MM.1S (cell line): ENCODE measurements around the gene TOMM40L.
"Not testable (repeated sequence)": the region's sequence is repeated elsewhere in the genome, so short reads cannot be mapped to it uniquely, and the experiment has no call there.

Source experiments
- DNase-seq: peaks from one replicate; pipeline ENCODE4 v3.0.0-alpha.2; 2015
- H2AFZ ChIP-seq: fragments of 300-600 bp; sonication (generic); 2 replicates; pipeline ENCODE4 v1.6.0; 2016; ENCODE audit warnings: antibody characterized with exemption, low read length
- H3F3A ChIP-seq: fragments of 300-600 bp; sonication (generic); 2 replicates; pipeline ENCODE4 v1.6.1; 2016; ENCODE audit warnings: mild to moderate bottlenecking, antibody characterized with exemption, low read length, moderate library complexity, mixed read lengths; ENCODE audit not compliant: insufficient read depth
- H3K27ac ChIP-seq: fragments of 300-600 bp; sonication (generic); 2 replicates; pipeline ENCODE4 v1.5.1; 2016; ENCODE audit warnings: mild to moderate bottlenecking, low read length
- H3K27me3 ChIP-seq: fragments of 300-600 bp; sonication (generic); replicated peaks from 2 replicates; pipeline ENCODE4 v1.6.0; 2016; ENCODE audit warnings: low read length; ENCODE audit not compliant: insufficient read depth
- H3K36me3 ChIP-seq: fragments of 300-600 bp; sonication (generic); replicated peaks from 2 replicates; pipeline ENCODE4 v1.6.1; 2016; ENCODE audit warnings: mild to moderate bottlenecking, low read length, mixed read lengths; ENCODE audit not compliant: insufficient read depth
- H3K4me1 ChIP-seq: fragments of 300-600 bp; sonication (generic); 2 replicates; pipeline ENCODE4 v1.6.1; 2016; ENCODE audit warnings: low read length, mixed read lengths
- H3K4me2 ChIP-seq: fragments of 300-600 bp; sonication (generic); 2 replicates; pipeline ENCODE4 v1.6.0; 2016; ENCODE audit warnings: low read depth, low read length
- H3K4me3 ChIP-seq: fragments of 300-600 bp; sonication (generic); 2 replicates; pipeline ENCODE4 v1.5.1; 2016; ENCODE audit warnings: low read length, mixed read lengths
- H3K79me2 ChIP-seq: fragments of 300-600 bp; sonication (generic); 2 replicates; pipeline ENCODE4 v1.6.1; 2016; ENCODE audit warnings: mixed run types, low read length, mixed read lengths
- H3K9ac ChIP-seq: fragments of 300-600 bp; sonication (generic); 2 replicates; pipeline ENCODE4 v1.6.1; 2016; ENCODE audit warnings: low read length, mixed read lengths
- H3K9me2 ChIP-seq: fragments of 300-600 bp; sonication (generic); replicated peaks from 2 replicates; pipeline ENCODE4 v1.6.1; 2016; ENCODE audit warnings: mild to moderate bottlenecking, low read length, mixed read lengths; ENCODE audit not compliant: insufficient read depth
- H3K9me3 ChIP-seq: fragments of 300-600 bp; sonication (generic); replicated peaks from 2 replicates; pipeline ENCODE4 v1.6.1; 2016; ENCODE audit warnings: mild to moderate bottlenecking, low read length, mixed read lengths; ENCODE audit not compliant: insufficient read depth
- H4K20me1 ChIP-seq: fragments of 300-600 bp; sonication (generic); 2 replicates; pipeline ENCODE4 v1.6.1; 2016; ENCODE audit warnings: mild to moderate bottlenecking, low read length, moderate library complexity, mixed read lengths; ENCODE audit not compliant: insufficient read depth
- EZH2 ChIP-seq: fragments of 300-600 bp; sonication (generic); optimal IDR thresholded peaks from 2 replicates; pipeline ENCODE3; 2017; ENCODE audit warnings: low read depth, mild to moderate bottlenecking, antibody characterized with exemption, low read length, mixed read lengths
- EZH2phosphoT487 ChIP-seq: fragments of 300-600 bp; sonication (generic); IDR thresholded peaks from 2 replicates; pipeline ENCODE4 v1.6.1; 2018; ENCODE audit warnings: antibody characterized with exemption, low read length
- TF ChIP-seq, protein P1 (sequence below): fragments of 300-600 bp; sonication (generic); IDR thresholded peaks from 2 replicates; pipeline ENCODE4 v1.5.1; 2016; ENCODE audit warnings: antibody characterized with exemption, low read length, mixed read lengths

The TOMM40L gene

DNA sequence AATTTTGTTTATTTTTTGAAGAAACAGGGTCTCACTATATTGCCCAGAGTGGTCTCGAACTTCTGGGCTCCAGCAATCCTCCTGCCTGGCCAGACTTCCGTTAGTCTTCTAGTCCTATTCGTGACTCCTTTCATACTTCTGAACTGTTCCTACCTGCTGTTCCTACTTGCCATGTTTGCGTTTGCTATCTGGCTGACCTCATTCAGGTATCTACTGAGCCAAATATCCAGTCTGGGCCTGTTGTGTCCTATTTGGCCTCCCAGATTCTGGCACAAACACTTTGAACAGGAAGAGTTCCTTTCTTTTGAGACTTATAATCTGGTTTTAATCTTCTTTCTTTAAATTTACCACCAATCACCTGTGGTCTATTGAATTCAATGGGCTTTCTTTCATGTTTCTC lies 19.0 kb downstream of the TOMM40L start:
- H3K27me3 ChIP-seq, result no peaks in the 10 kb centered on the region
- no peak for DNase-seq
- H3K4me1 ChIP-seq, result no peaks in the 10 kb centered on the region
- H2AFZ ChIP-seq, result no peak overlapping the region
- TF ChIP-seq EZH2 (no peak), EZH2phosphoT487 (no peak)
- TF ChIP-seq, protein P1, sequence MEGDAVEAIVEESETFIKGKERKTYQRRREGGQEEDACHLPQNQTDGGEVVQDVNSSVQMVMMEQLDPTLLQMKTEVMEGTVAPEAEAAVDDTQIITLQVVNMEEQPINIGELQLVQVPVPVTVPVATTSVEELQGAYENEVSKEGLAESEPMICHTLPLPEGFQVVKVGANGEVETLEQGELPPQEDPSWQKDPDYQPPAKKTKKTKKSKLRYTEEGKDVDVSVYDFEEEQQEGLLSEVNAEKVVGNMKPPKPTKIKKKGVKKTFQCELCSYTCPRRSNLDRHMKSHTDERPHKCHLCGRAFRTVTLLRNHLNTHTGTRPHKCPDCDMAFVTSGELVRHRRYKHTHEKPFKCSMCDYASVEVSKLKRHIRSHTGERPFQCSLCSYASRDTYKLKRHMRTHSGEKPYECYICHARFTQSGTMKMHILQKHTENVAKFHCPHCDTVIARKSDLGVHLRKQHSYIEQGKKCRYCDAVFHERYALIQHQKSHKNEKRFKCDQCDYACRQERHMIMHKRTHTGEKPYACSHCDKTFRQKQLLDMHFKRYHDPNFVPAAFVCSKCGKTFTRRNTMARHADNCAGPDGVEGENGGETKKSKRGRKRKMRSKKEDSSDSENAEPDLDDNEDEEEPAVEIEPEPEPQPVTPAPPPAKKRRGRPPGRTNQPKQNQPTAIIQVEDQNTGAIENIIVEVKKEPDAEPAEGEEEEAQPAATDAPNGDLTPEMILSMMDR, result no peak
- no peak overlapping the region for H3K27ac ChIP-seq
- no peaks in the 10 kb centered on the region for H4K20me1 ChIP-seq
- H3K9ac ChIP-seq, result no peak overlapping the region
- H3F3A ChIP-seq, result no peaks in the 10 kb centered on the region
- no peak overlapping the region for H3K4me2 ChIP-seq
- H3K4me3 ChIP-seq, result no peak overlapping the region
- no peaks in the 10 kb centered on the region for H3K36me3 ChIP-seq
- H3K9me3 ChIP-seq, result no peaks in the 10 kb centered on the region
- no peaks in the 10 kb centered on the region for H3K79me2 ChIP-seq
- no peaks in the 10 kb centered on the region for H3K9me2 ChIP-seq

- H3K4me1 ChIP-seq, H3K4me3 ChIP-seq, H3K79me2 ChIP-seq, H3K9me3 ChIP-seq, H3K4me2 ChIP-seq, H2AFZ ChIP-seq, DNase-seq, H3K9me2 ChIP-seq, H3F3A ChIP-seq, H3K36me3 ChIP-seq, H3K27ac ChIP-seq, H4K20me1 ChIP-seq, H3K9ac ChIP-seq, H3K27me3 ChIP-seq: not testable (repeated sequence)
Observed at GRCh38 chr1:161250100-161250499, 24.2 kb downstream of the TOMM40L start.

GRCh38 chr1:161250829-161251228 lies 25.0 kb downstream of the TOMM40L start:
- no peaks in the 10 kb centered on the region for H4K20me1 ChIP-seq
- H3K79me2 ChIP-seq, result no peaks in the 10 kb centered on the region
- no peak overlapping the region for H3K4me2 ChIP-seq
- H3K9me3 ChIP-seq, result no peaks in the 10 kb centered on the region
- H3K4me1 ChIP-seq, result no peaks in the 10 kb centered on the region
- H3K27ac ChIP-seq, result no peak overlapping the region
- no peaks in the 10 kb centered on the region for H3K27me3 ChIP-seq
- TF ChIP-seq EZH2 (no peak), EZH2phosphoT487 (no peak)
- TF ChIP-seq, protein P1, result no peak
- no peak overlapping the region for H3K4me3 ChIP-seq
- no peak for DNase-seq
- H3K36me3 ChIP-seq, result no peaks in the 10 kb centered on the region
- no peak overlapping the region for H3K9ac ChIP-seq
- H3K9me2 ChIP-seq, result no peaks in the 10 kb centered on the region
- H3F3A ChIP-seq, result no peaks in the 10 kb centered on the region
- no peak overlapping the region for H2AFZ ChIP-seq

DNA sequence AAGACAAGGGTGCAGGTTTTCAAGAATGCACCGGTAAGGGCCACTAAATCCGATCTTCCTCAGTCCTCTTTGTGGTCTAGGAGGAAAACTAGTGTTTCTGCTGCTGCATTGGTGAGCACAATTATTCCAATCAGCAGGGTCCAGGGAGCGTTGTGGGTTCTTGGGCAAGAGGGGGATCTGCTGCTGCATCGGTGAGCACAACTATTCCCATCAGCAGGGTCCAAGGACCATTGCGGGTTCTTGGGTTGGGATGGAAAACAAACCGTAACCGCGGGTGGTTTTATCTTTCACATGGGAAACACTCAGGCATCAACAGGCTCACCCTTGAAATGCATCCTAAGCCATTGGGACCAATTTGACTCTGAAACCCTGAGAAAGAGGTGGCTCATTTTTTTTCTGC lies 25.7 kb downstream of the TOMM40L start:
- DNase-seq, result no peak
- Histone ChIP-seq H3K9me3 (no peaks in the 10 kb centered on the region), H3K36me3 (no peaks in the 10 kb centered on the region), H3K9me2 (no peaks in the 10 kb centered on the region), H3F3A (no peaks in the 10 kb centered on the region), H3K4me1 (no peaks in the 10 kb centered on the region), H4K20me1 (no peaks in the 10 kb centered on the region), H3K4me2 (no peak overlapping the region), H3K79me2 (no peaks in the 10 kb centered on the region), H2AFZ (no peak overlapping the region), H3K9ac (no peak overlapping the region), H3K27me3 (no peaks in the 10 kb centered on the region), H3K27ac (no peak overlapping the region), H3K4me3 (no peak overlapping the region)
- TF ChIP-seq, protein P1, result no peak
- TF ChIP-seq EZH2 (no peak), EZH2phosphoT487 (no peak)

DNA sequence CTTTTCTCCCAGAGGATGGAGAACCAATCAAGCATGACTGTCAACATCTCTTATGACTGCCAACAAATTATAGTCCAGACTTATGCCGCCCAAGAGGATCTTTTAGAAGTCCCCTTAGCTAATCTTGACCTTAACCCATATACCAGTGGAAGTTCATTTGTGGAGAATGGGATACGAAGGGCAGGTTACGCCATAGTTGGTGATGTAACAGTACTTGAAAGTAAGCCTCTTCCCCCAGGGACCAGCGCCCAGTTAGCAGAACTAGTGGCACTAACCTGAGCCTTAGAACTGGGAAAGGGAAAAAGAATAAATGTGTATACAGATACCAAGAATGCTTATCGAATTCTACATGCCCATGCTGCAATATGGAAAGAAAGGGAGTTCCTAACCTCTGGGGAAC lies 29.4 kb downstream of the TOMM40L start:
- not testable (repeated sequence) for DNase-seq, H2AFZ ChIP-seq, H3K9me3 ChIP-seq

GRCh38 chr1:161255955-161256520 lies 30.2 kb downstream of the TOMM40L start:
- not testable (repeated sequence) for H3K9me2 ChIP-seq, H3K36me3 ChIP-seq, H3K4me2 ChIP-seq, H3K9ac ChIP-seq, H3K9me3 ChIP-seq, DNase-seq, H3K27ac ChIP-seq, H3F3A ChIP-seq, H2AFZ ChIP-seq, H3K79me2 ChIP-seq, H4K20me1 ChIP-seq, H3K4me3 ChIP-seq, H3K27me3 ChIP-seq
- H3K4me1 ChIP-seq, result peaks cover 11% of the 10 kb centered on the region

More for the DNA sequence above, 29.4 kb downstream of the TOMM40L start:
- H3F3A ChIP-seq, H3K9me2 ChIP-seq, H3K36me3 ChIP-seq, H3K4me1 ChIP-seq, H3K79me2 ChIP-seq, H3K27ac ChIP-seq, H3K27me3 ChIP-seq, H3K4me2 ChIP-seq, H3K4me3 ChIP-seq, H3K9ac ChIP-seq, H4K20me1 ChIP-seq: not testable (repeated sequence)
